B cell (primary cell): Measurements from ENCODE around the gene BRICD5. TPM values are rescaled to one million over a fixed set of nuclear protein-coding genes. Genes with fewer than 3 reads are reported as not detected.

Experiments
- ATAC-seq: fragments of 200-7000 bp; cut with Tn5 transposase; one replicate; pipeline ENCODE4 v1.10.0; 2021; ENCODE audit warnings: low read depth, mild to moderate bottlenecking, moderate number of reproducible peaks, moderate library complexity
- CTCF ChIA-PET: fragments of 350-600 bp; sonication (Branson Sonifier 250); formaldehyde crosslinking; loops from one replicate; lab custom pipeline; 2021; ENCODE audit warnings: antibody characterized with exemption, inconsistent platforms; lab: Charles Lee
- POLR2A ChIA-PET: fragments of 350-600 bp; sonication (Branson Sonifier 250); formaldehyde crosslinking; loops from one replicate; lab custom pipeline; 2021; ENCODE audit warnings: antibody characterized with exemption; lab: Charles Lee
- DNase-seq: peaks from one replicate; pipeline ENCODE4 v3.0.0; 2013
- H2AFZ ChIP-seq: 2 replicates; pipeline ENCODE4 v1.6.1; 2012; ENCODE audit warnings: mild to moderate bottlenecking, low read depth, low read length; ENCODE audit not compliant: insufficient read depth, poor library complexity, severe bottlenecking
- H3K27ac ChIP-seq, 2 donors: 1 replicate in 1 of 2; 2 replicates in 1 of 2; pipeline ENCODE4 v1.5.1; 2012 to 2013; ENCODE audit warnings: low read length in 2 of 2, mild to moderate bottlenecking in 2 of 2, moderate library complexity in 1 of 2
- H3K27me3 ChIP-seq, 4 experiments: fragments of 200-600 bp in 1 of 4; sonication (generic) in 1 of 4; replicated peaks in 1 of 4; 1 replicate in 2 of 4; 2 replicates in 2 of 4; pipeline versions ENCODE4 v1.6.1 to v1.7.0; 2013 to 2016; ENCODE audit warnings: low read length in 3 of 4, mild to moderate bottlenecking in 2 of 4, mixed read lengths in 1 of 4, moderate library complexity in 1 of 4; ENCODE audit not compliant: insufficient read depth in 4 of 4, control insufficient read depth in 3 of 4; ENCODE audit errors: control extremely low read depth in 1 of 4
- H3K36me3 ChIP-seq, 2 experiments: replicated peaks in 1 of 2; 1 replicate in 1 of 2; 2 replicates in 1 of 2; pipeline versions ENCODE4 v1.6.1 to v1.7.1; 2013; ENCODE audit warnings: low read length in 1 of 2; ENCODE audit not compliant: insufficient read depth in 2 of 2, control insufficient read depth in 1 of 2; ENCODE audit errors: control extremely low read depth in 1 of 2, extremely low read depth in 1 of 2
- H3K4me1 ChIP-seq, 2 donors: fragments of 200-600 bp in 1 of 2; sonication (generic) in 1 of 2; 1 replicate in 1 of 2; 2 replicates in 1 of 2; pipeline versions ENCODE4 v1.5.1 to v1.6.1; 2013 to 2017; ENCODE audit warnings: low read length in 2 of 2; ENCODE audit not compliant: control insufficient read depth in 2 of 2, insufficient read depth in 2 of 2
- H3K4me2 ChIP-seq: replicated peaks from 2 replicates; pipeline ENCODE3; 2012; ENCODE audit warnings: mild to moderate bottlenecking, low read depth, low read length; ENCODE audit not compliant: poor library complexity, severe bottlenecking
- H3K4me3 ChIP-seq, 5 experiments: fragments of 200-600 bp in 1 of 5; sonication (generic) in 1 of 5; 1 replicate in 3 of 5; 2 replicates in 2 of 5; pipeline versions ENCODE4 v1.5.1 to v1.7.0; 2011 to 2016; ENCODE audit warnings: low read length in 4 of 5, mild to moderate bottlenecking in 4 of 5, low read depth in 2 of 5, control low read depth in 1 of 5, moderate library complexity in 1 of 5; ENCODE audit not compliant: insufficient read depth in 1 of 5; ENCODE audit errors: control extremely low read depth in 1 of 5, extremely low read depth in 1 of 5
- H3K79me2 ChIP-seq: fragments of 200-600 bp; sonication (generic); one replicate; pipeline ENCODE4 v1.6.0; 2016; ENCODE audit warnings: low read length; ENCODE audit not compliant: control insufficient read depth, insufficient read depth
- H3K9ac ChIP-seq: fragments of 200-600 bp; sonication (generic); 2 replicates; pipeline ENCODE4 v1.6.1; 2017; ENCODE audit warnings: mild to moderate bottlenecking, low read length, moderate library complexity
- H3K9me3 ChIP-seq, 3 donors: one replicate each; pipeline versions ENCODE4 v1.6.1 to v1.7.1; 2013; ENCODE audit warnings: low read length in 2 of 3; ENCODE audit not compliant: control insufficient read depth in 2 of 3, insufficient read depth in 1 of 3; ENCODE audit errors: control extremely low read depth in 1 of 3
- H4K20me1 ChIP-seq: 2 replicates; pipeline ENCODE4 v1.6.0; 2012; ENCODE audit warnings: mild to moderate bottlenecking, low read length; ENCODE audit not compliant: insufficient read depth, control insufficient read depth, poor library complexity, severe bottlenecking
- H3K27ac Mint-ChIP-seq: one replicate; pipeline ENCODE4 v1.8.0; 2021; ENCODE audit warnings: mixed read lengths
- H3K27me3 Mint-ChIP-seq: one replicate; pipeline ENCODE4 v1.8.0; 2021; ENCODE audit warnings: mixed read lengths
- H3K4me1 Mint-ChIP-seq: one replicate; pipeline ENCODE4 v1.8.0; 2021; ENCODE audit warnings: mixed read lengths
- H3K4me3 Mint-ChIP-seq: one replicate; pipeline ENCODE4 v1.8.0; 2021; ENCODE audit warnings: mixed read lengths
- H3K9me3 Mint-ChIP-seq: one replicate; pipeline ENCODE4 v1.8.0; 2022; ENCODE audit warnings: mixed read lengths; ENCODE audit not compliant: insufficient read depth
- EZH2 ChIP-seq: IDR thresholded peaks from 2 replicates; pipeline ENCODE4 v1.6.1; 2012; ENCODE audit warnings: borderline replicate concordance, low read depth, mild to moderate bottlenecking, moderate library complexity, low read length; ENCODE audit not compliant: insufficient read depth, poor library complexity, severe bottlenecking
- WGBS: methylation state at CpG from one replicate; pipeline ENCODE4 v1.1.5; 2013; ENCODE audit warnings: missing lambda C conversion rate; ENCODE audit not compliant: insufficient coverage; 5-methylcytosine and 5-hydroxymethylcytosine counted together
- intact Hi-C: fragments of 100-400 bp; cut with micrococcal nuclease; formaldehyde crosslinking; loops from one replicate; pipeline ENCODE4 v1.10.0; 2022
- polyA plus RNA-seq: library from polyadenylated mRNA; depleted of rRNA; stranded (reverse); fragments of >200 nt; gene quantifications from 2 replicates; pipeline ENCODE4 v1.2.3, GENCODE V29; 2012
- total RNA-seq, 2 donors: library from RNA; stranded (reverse); fragments of 120-200 nt in 1 of 2; gene quantifications; 1 replicate in 1 of 2; 2 replicates in 1 of 2; pipeline versions ENCODE4 v1.2.3 to v1.2.4, GENCODE V29; 2013 to 2022
- TF ChIP-seq, protein P1 (sequence below): fragments of 200-600 bp; IDR thresholded peaks from one replicate; pipeline ENCODE4 v1.8.0; 2022; ENCODE audit warnings: antibody characterized with exemption, mild to moderate bottlenecking

The BRICD5 gene
- total and polyA plus RNA-seq, 2 donors (not counting 1 experiment from before 2014, with no cell fraction given): 11.9 to 18.3 TPM

DNA sequence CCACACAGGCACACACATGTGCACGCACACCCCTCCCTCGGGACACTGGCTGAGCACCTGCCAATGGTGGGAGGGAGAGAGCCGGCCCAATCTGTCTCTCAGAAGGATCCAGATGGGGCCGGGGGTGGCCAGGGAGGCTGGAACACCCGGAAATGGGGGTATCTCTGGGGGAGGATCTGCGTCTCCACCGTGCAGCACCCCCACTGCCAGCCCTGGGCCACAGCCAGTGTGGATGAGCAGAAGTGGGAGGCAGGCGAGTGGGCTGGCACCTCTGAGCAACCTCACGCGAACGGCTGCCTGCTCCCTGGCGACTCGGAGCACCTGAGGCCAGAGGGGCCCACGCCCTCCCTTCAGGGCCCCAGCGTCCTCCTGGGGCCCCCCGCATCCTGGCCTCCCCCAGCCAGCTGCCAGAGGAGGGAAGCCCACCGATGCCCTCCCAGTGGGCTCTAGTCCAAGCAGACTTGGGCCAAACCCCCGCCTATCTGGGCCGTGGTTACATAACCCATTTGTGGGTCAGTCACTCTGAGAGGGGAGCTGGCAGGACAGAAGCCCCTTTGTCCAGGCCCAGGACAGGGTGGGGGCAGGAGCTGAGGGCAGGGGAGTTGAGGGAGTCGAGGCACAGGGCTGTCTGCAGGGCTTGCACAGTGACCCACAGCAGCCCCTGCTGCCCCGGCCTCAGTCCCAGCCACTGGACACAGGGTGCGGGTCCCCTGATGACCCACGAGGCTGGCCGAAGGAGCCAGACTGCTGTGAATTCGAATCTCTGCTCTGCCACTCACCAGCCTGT, 19.8 kb downstream of the BRICD5 start:
- Mint-ChIP-seq H3K4me1 (peaks cover 7% of the 10 kb centered on the region), H3K4me3 (no peak overlapping the region), H3K27me3 (peaks cover 12% of the 10 kb centered on the region), H3K27ac (no peak overlapping the region), H3K9me3 (no peaks in the 10 kb centered on the region)
- Histone ChIP-seq H3K9ac (no peak overlapping the region), H3K4me1 (peaks cover 11 to 14% of the 10 kb centered on the region in 2 donors), H3K4me2 (no peak overlapping the region), H2AFZ (no peak overlapping the region), H3K27ac (no peak overlapping the region), H3K9me3 (peaks cover 0 to 6% (median 0%) of the 10 kb centered on the region in 3 donors), H3K79me2 (no peaks in the 10 kb centered on the region), H4K20me1 (no peaks in the 10 kb centered on the region), H3K27me3 (peaks cover 0 to 25% (median 13%) of the 10 kb centered on the region in 4 experiments), H3K36me3 (no peaks in the 10 kb centered on the region), H3K4me3 (no peak overlapping the region)
- ATAC-seq (no peak), DNase-seq (no peak)
- TF ChIP-seq, protein P1, sequence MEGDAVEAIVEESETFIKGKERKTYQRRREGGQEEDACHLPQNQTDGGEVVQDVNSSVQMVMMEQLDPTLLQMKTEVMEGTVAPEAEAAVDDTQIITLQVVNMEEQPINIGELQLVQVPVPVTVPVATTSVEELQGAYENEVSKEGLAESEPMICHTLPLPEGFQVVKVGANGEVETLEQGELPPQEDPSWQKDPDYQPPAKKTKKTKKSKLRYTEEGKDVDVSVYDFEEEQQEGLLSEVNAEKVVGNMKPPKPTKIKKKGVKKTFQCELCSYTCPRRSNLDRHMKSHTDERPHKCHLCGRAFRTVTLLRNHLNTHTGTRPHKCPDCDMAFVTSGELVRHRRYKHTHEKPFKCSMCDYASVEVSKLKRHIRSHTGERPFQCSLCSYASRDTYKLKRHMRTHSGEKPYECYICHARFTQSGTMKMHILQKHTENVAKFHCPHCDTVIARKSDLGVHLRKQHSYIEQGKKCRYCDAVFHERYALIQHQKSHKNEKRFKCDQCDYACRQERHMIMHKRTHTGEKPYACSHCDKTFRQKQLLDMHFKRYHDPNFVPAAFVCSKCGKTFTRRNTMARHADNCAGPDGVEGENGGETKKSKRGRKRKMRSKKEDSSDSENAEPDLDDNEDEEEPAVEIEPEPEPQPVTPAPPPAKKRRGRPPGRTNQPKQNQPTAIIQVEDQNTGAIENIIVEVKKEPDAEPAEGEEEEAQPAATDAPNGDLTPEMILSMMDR: no peak
- ChIA-PET CTCF (no interaction called here), POLR2A (no interaction called here)
- 76% methylated on average over 25 of the region's 25 CpGs for WGBS
- intact Hi-C loops: loop anchor here (10.0 kb wide), 2 partner anchors 154 to 414 kb away; partner anchors contain the start of gene ABCA3

DNA sequence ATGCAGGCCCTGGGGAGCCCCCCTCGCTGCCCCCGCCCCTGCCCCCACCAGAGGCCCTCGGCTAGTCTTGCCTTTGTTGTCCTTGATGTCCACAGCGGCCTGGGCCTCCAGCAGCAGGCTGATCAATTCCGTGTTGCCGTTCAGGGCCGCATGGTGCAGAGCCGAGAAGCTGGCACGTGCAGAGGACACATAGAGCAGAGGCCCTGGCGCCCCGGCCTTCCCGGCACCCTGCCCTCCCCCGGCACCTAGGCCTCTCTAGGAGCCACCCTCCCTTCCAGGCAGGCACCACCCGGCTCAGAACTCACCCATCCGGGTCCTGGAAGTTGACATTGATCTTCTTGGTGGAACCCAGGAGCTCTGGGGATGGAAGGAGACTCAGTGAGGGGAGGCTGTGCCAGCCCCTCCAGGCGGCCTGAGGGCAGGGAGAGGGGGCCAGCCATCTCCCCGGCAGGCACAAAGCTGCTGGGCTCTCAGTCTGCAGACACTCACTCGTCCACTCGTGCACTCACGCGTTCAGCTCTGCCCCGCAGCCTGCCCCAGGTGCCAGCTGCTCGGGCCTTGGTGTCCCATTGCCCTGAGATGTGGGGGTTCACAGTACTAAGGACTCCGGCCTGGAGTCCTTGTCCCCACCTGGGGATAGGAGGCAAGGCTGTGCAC, 20.5 kb downstream of the BRICD5 start:
- Histone ChIP-seq H3K9ac (no peak overlapping the region), H3K27ac (no peak overlapping the region), H3K4me2 (no peak overlapping the region), H3K36me3 (no peaks in the 10 kb centered on the region), H2AFZ (no peak overlapping the region), H4K20me1 (no peaks in the 10 kb centered on the region), H3K9me3 (peaks cover 0 to under 1% (median 0%) of the 10 kb centered on the region in 3 donors), H3K79me2 (no peaks in the 10 kb centered on the region), H3K4me1 (peaks cover 4 to 6% of the 10 kb centered on the region in 2 donors), H3K27me3 (peaks cover 0 to 18% (median 6%) of the 10 kb centered on the region in 4 experiments), H3K4me3 (no peak overlapping the region)
- DNase-seq (no peak), ATAC-seq (no peak)
- 85% methylated on average over 22 of the region's 24 CpGs for WGBS
- intact Hi-C loops: loop anchor here (10.0 kb wide), 2 partner anchors 155 to 415 kb away; partner anchors contain the start of gene ABCA3
- Mint-ChIP-seq H3K4me1 (peaks cover 5% of the 10 kb centered on the region), H3K27ac (no peak overlapping the region), H3K9me3 (no peaks in the 10 kb centered on the region), H3K4me3 (no peak overlapping the region), H3K27me3 (peaks cover 11% of the 10 kb centered on the region)
- ChIA-PET POLR2A (no interaction called here), CTCF (interaction anchor here (0.6 to 0.7 kb wide), 2 partner anchors 71 to 312 kb away, joined by 3 read pairs; no protein-coding TSS in a partner anchor)
- TF ChIP-seq EZH2: no peak
- TF ChIP-seq, protein P1: no peak
